SU-DHL-6 (cell line): Measurements from ENCODE around the gene BOD1L1.

Experiments
- CTCF ChIP-seq: fragments of 200-600 bp; sonication (generic); IDR thresholded peaks from one replicate; pipeline ENCODE4 v1.5.1; 2017; ENCODE audit warnings: antibody characterized with exemption, mild to moderate bottlenecking, low read length, moderate library complexity; ENCODE audit not compliant: insufficient read depth, poor library complexity, severe bottlenecking
- EZH2phosphoT487 ChIP-seq: fragments of 200-600 bp; sonication (generic), shearing (Covaris generic); conservative IDR thresholded peaks from 2 replicates; pipeline ENCODE4 v1.6.1; 2018; ENCODE audit warnings: mild to moderate bottlenecking, antibody characterized with exemption, low read length, moderate library complexity, mixed read lengths

GRCh38 chr4:13538427-13538973 is 89.0 kb downstream of the BOD1L1 start:
- TF ChIP-seq CTCF: no peak
- no peak for TF ChIP-seq EZH2phosphoT487
